HCT116 (cell line): Measurements from ENCODE around the gene LAGE3.

Source experiments
- CBX3 ChIP-seq: IDR thresholded peaks from 2 replicates; pipeline ENCODE4 v1.6.1; 2012; ENCODE audit warnings: low read depth
- EZH2 ChIP-seq: fragments of 200-600 bp; sonication (generic); IDR thresholded peaks from 2 replicates; pipeline ENCODE4 v1.6.1; 2017; ENCODE audit warnings: antibody characterized with exemption, mixed run types
- EZH2phosphoT487 ChIP-seq: fragments of 200-600 bp; IDR thresholded peaks from 2 replicates; pipeline ENCODE4 v1.6.1; 2018; ENCODE audit warnings: antibody characterized with exemption, borderline replicate concordance
- POLR2A ChIP-seq: IDR thresholded peaks from 2 replicates; pipeline ENCODE4 v1.7.0; 2011; ENCODE audit warnings: borderline replicate concordance; ENCODE audit not compliant: insufficient read depth, insufficient read length; ENCODE audit errors: extremely low read depth
- SP1 ChIP-seq: IDR thresholded peaks from 2 replicates; pipeline ENCODE4 v1.6.1; 2012; ENCODE audit warnings: low read depth
- TF ChIP-seq, protein P1 (sequence below), 3 experiments: fragments of 200-600 bp in 1 of 3; sonication (generic) in 1 of 3; IDR thresholded peaks in 2 of 3; conservative IDR thresholded peaks in 1 of 3; 2 replicates each; pipeline ENCODE4 v1.5.1; 2012 to 2017; ENCODE audit warnings: low read depth in 2 of 3, low read length in 2 of 3, antibody characterized with exemption in 1 of 3, borderline replicate concordance in 1 of 3, control low read depth in 1 of 3, mild to moderate bottlenecking in 1 of 3, mixed read lengths in 1 of 3, mixed run types in 1 of 3, moderate library complexity in 1 of 3; ENCODE audit not compliant: insufficient read depth in 1 of 3

DNA sequence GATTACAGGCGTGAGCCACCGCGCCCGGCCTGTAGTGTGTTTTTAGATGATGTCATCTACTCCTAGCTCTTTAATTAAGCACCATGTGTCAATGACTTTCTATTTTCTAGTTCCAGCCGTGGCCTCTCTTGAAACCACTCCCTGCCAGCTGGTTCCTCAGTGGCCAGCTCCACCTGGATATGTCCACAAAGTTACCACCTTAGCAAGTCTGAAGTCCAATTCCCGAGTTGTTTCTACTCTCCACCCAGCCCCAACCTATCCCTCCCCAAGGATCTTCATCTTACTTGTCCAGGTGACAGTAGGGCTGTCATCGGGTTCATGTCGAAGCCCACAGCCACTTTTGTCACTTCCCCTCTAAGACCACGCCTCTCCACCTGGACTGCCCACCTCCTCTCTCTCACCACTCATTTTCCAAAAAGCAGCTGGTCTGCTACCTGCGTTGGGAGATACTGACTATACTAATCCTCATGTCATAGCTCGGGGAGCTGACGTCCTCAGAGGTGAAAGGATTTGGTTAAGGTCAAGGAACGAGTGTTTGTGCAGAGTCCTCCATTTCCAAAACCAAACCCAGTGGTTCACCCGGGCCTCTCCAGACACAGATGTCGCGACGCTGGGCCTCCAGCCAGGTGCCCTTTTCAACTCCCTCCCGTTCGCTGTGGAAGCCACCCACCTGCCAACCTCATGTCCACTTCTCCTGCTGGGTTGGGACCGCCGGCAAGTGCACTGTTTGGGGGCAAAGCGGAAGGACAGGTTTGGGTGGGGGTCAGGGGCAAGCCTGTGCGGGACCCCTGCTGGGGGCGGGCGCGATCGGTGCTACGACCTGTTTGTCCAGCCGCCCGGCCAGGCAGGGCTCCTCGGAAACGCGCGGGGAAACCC, 36.2 kb upstream of the LAGE3 start:
- TF ChIP-seq POLR2A = no peak
- TF ChIP-seq, protein P1, sequence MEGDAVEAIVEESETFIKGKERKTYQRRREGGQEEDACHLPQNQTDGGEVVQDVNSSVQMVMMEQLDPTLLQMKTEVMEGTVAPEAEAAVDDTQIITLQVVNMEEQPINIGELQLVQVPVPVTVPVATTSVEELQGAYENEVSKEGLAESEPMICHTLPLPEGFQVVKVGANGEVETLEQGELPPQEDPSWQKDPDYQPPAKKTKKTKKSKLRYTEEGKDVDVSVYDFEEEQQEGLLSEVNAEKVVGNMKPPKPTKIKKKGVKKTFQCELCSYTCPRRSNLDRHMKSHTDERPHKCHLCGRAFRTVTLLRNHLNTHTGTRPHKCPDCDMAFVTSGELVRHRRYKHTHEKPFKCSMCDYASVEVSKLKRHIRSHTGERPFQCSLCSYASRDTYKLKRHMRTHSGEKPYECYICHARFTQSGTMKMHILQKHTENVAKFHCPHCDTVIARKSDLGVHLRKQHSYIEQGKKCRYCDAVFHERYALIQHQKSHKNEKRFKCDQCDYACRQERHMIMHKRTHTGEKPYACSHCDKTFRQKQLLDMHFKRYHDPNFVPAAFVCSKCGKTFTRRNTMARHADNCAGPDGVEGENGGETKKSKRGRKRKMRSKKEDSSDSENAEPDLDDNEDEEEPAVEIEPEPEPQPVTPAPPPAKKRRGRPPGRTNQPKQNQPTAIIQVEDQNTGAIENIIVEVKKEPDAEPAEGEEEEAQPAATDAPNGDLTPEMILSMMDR (IDR thresholded peaks at IDR 0.05 in 2 of 3, conservative IDR thresholded peaks at IDR 0.05 in 1 of 3; ENCODE audit: borderline replicate concordance in 1 of 3, insufficient read depth in 1 of 3, low read depth in 2 of 3, low read length in 2 of 3) = no peak
- no peak for TF ChIP-seq CBX3
- no peak for TF ChIP-seq SP1
- no peak for TF ChIP-seq EZH2
- no peak for TF ChIP-seq EZH2phosphoT487
